ENCODE measurements around the gene NDRG2. TPM values are rescaled to one million over a fixed set of nuclear protein-coding genes. Genes with fewer than 3 reads are reported as not detected.

NDRG2 gene
- total RNA-seq, 1 donor from 2014 or later = 1.6 TPM

- Mint-ChIP-seq H3K36me3 (ENCODE audit: low read depth) (no peaks in the 10 kb centered on the region), H3K9me3 (no peaks in the 10 kb centered on the region), H3K27ac (no peak overlapping the region)
Measured at GRCh38 chr14:21061347-21061668, 36.4 kb upstream of the NDRG2 start.

GRCh38 chr14:21060614-21061346 lies 35.9 kb upstream of the NDRG2 start:
- H3K27ac Mint-ChIP-seq = no peak overlapping the region
- intact Hi-C loops (cut with micrococcal nuclease) = no loop called here
- H3K27me3 Mint-ChIP-seq (ENCODE audit: insufficient read depth) = peaks cover 40% of the 10 kb centered on the region
- DNase-seq (ENCODE audit: low spot score) = no peak
- no peak overlapping the region for H3K4me3 Mint-ChIP-seq
- H3K36me3 Mint-ChIP-seq (ENCODE audit: low read depth) = no peaks in the 10 kb centered on the region
- no peaks in the 10 kb centered on the region for H3K9me3 Mint-ChIP-seq
- no peaks in the 10 kb centered on the region for H3K4me1 Mint-ChIP-seq (ENCODE audit: low read depth)

More at GRCh38 chr14:21061347-21061668, 36.4 kb upstream of the NDRG2 start:
- Mint-ChIP-seq H3K27me3 (ENCODE audit: insufficient read depth) (peaks cover 43% of the 10 kb centered on the region), H3K4me1 (ENCODE audit: low read depth) (no peaks in the 10 kb centered on the region), H3K4me3 (no peak overlapping the region)
- intact Hi-C loops (cut with micrococcal nuclease) = no loop called here
- no peak for DNase-seq (ENCODE audit: low spot score)

- Mint-ChIP-seq H3K4me3 (no peak overlapping the region), H3K36me3 (ENCODE audit: low read depth) (no peaks in the 10 kb centered on the region), H3K27ac (no peak overlapping the region), H3K9me3 (no peaks in the 10 kb centered on the region), H3K27me3 (ENCODE audit: insufficient read depth) (peaks cover 35% of the 10 kb centered on the region), H3K4me1 (ENCODE audit: low read depth) (no peaks in the 10 kb centered on the region)
- no peak for DNase-seq (ENCODE audit: low spot score)
- intact Hi-C loops (cut with micrococcal nuclease) = no loop called here
Measured at GRCh38 chr14:21059842-21060613, 35.2 kb upstream of the NDRG2 start.

- DNase-seq (ENCODE audit: low spot score) = no peak
- no peak overlapping the region for H3K4me3 Mint-ChIP-seq
- no peaks in the 10 kb centered on the region for H3K9me3 Mint-ChIP-seq
- no peaks in the 10 kb centered on the region for H3K4me1 Mint-ChIP-seq (ENCODE audit: low read depth)
- no peak overlapping the region for H3K27ac Mint-ChIP-seq
- intact Hi-C loops (cut with micrococcal nuclease) = no loop called here
- H3K27me3 Mint-ChIP-seq (ENCODE audit: insufficient read depth) = peaks cover 37% of the 10 kb centered on the region
- H3K36me3 Mint-ChIP-seq (ENCODE audit: low read depth) = no peaks in the 10 kb centered on the region
Measured at GRCh38 chr14:21058903-21059302, 34.0 kb upstream of the NDRG2 start.

GRCh38 chr14:21057803-21058675 lies 33.2 kb upstream of the NDRG2 start, which contains the start of gene RNASE8:
Gene RNASE8, plus strand, starts transcription at chr14:21057822. Its CDS starts 71 bp downstream, at chr14:21057893.
- Mint-ChIP-seq H3K4me1 (ENCODE audit: low read depth) (no peaks in the 10 kb centered on the region), H3K36me3 (ENCODE audit: low read depth) (no peaks in the 10 kb centered on the region), H3K27me3 (ENCODE audit: insufficient read depth) (peaks cover 31% of the 10 kb centered on the region), H3K9me3 (no peaks in the 10 kb centered on the region), H3K4me3 (no peak within 1 kb of the TSS), H3K27ac (no peak within 1 kb of the TSS)
- DNase-seq (ENCODE audit: low spot score) = no peak
- intact Hi-C loops (cut with micrococcal nuclease) = loop anchor here (1.0 kb wide), 1 partner anchor 44 kb away; no protein-coding TSS in a partner anchor

GRCh38 chr14:21056520-21057163 lies 31.8 kb upstream of the NDRG2 start:
- H3K27ac Mint-ChIP-seq = no peak overlapping the region
- peaks cover 25% of the 10 kb centered on the region for H3K27me3 Mint-ChIP-seq (ENCODE audit: insufficient read depth)
- DNase-seq (ENCODE audit: low spot score) = no peak
- H3K4me3 Mint-ChIP-seq = no peak overlapping the region
- no peaks in the 10 kb centered on the region for H3K4me1 Mint-ChIP-seq (ENCODE audit: low read depth)
- no peaks in the 10 kb centered on the region for H3K9me3 Mint-ChIP-seq
- intact Hi-C loops (cut with micrococcal nuclease) = loop anchor here (1.0 kb wide), 1 partner anchor 42 kb away; no protein-coding TSS in a partner anchor
- no peaks in the 10 kb centered on the region for H3K36me3 Mint-ChIP-seq (ENCODE audit: low read depth)

GRCh38 chr14:21055432-21056117 lies 30.7 kb upstream of the NDRG2 start:
- intact Hi-C loops (cut with micrococcal nuclease) = no loop called here
- no peak for DNase-seq (ENCODE audit: low spot score)
- no peaks in the 10 kb centered on the region for H3K4me1 Mint-ChIP-seq (ENCODE audit: low read depth)
- peaks cover 22% of the 10 kb centered on the region for H3K27me3 Mint-ChIP-seq (ENCODE audit: insufficient read depth)
- H3K4me3 Mint-ChIP-seq = no peak overlapping the region
- no peaks in the 10 kb centered on the region for H3K36me3 Mint-ChIP-seq (ENCODE audit: low read depth)
- H3K9me3 Mint-ChIP-seq = no peaks in the 10 kb centered on the region
- H3K27ac Mint-ChIP-seq = no peak overlapping the region

- Mint-ChIP-seq H3K9me3 (no peaks in the 10 kb centered on the region), H3K4me3 (no peak overlapping the region), H3K27me3 (ENCODE audit: insufficient read depth) (peaks cover 18% of the 10 kb centered on the region), H3K4me1 (ENCODE audit: low read depth) (no peaks in the 10 kb centered on the region), H3K27ac (no peak overlapping the region), H3K36me3 (ENCODE audit: low read depth) (no peaks in the 10 kb centered on the region)
- intact Hi-C loops (cut with micrococcal nuclease) = no loop called here
- no peak for DNase-seq (ENCODE audit: low spot score)
Measured at GRCh38 chr14:21054768-21055145, 29.9 kb upstream of the NDRG2 start.

GRCh38 chr14:21054123-21054767 lies 29.4 kb upstream of the NDRG2 start:
- H3K36me3 Mint-ChIP-seq (ENCODE audit: low read depth) = no peaks in the 10 kb centered on the region
- no peaks in the 10 kb centered on the region for H3K9me3 Mint-ChIP-seq
- intact Hi-C loops (cut with micrococcal nuclease) = no loop called here
- peaks cover 18% of the 10 kb centered on the region for H3K27me3 Mint-ChIP-seq (ENCODE audit: insufficient read depth)
- H3K4me3 Mint-ChIP-seq = no peak overlapping the region
- no peak for DNase-seq (ENCODE audit: low spot score)
- no peaks in the 10 kb centered on the region for H3K4me1 Mint-ChIP-seq (ENCODE audit: low read depth)
- H3K27ac Mint-ChIP-seq = no peak overlapping the region

GRCh38 chr14:21053184-21054122 lies 28.6 kb upstream of the NDRG2 start:
- no peak for DNase-seq (ENCODE audit: low spot score)
- Mint-ChIP-seq H3K27ac (no peak overlapping the region), H3K9me3 (no peaks in the 10 kb centered on the region), H3K4me1 (ENCODE audit: low read depth) (no peaks in the 10 kb centered on the region), H3K36me3 (ENCODE audit: low read depth) (no peaks in the 10 kb centered on the region), H3K27me3 (ENCODE audit: insufficient read depth) (peaks cover 20% of the 10 kb centered on the region), H3K4me3 (no peak overlapping the region)
- intact Hi-C loops (cut with micrococcal nuclease) = no loop called here

GRCh38 chr14:21050597-21050996 lies 25.7 kb upstream of the NDRG2 start:
- Mint-ChIP-seq H3K27ac (no peak overlapping the region), H3K9me3 (no peaks in the 10 kb centered on the region), H3K4me1 (ENCODE audit: low read depth) (no peaks in the 10 kb centered on the region), H3K4me3 (no peak overlapping the region), H3K27me3 (ENCODE audit: insufficient read depth) (peaks cover 17% of the 10 kb centered on the region), H3K36me3 (ENCODE audit: low read depth) (no peaks in the 10 kb centered on the region)
- no peak for DNase-seq (ENCODE audit: low spot score)
- intact Hi-C loops (cut with micrococcal nuclease) = no loop called here

Measured in activated T-helper 1 cell treated with anti-CD3 and anti-CD28 coated beads, Interleukin-12 subunit alpha, Interleukin-12 subunit beta, Interleukin-2, Interleukin-4 antibody, amounts not matched to agents 30 ng/mL and 10 ng/mL and 1 ng/mL, durations not matched to agents 14 hours and 24 hours and 36 hours (primary cell).